Right cardiac atrium (tissue), 5 donors: Measurements from ENCODE around the gene FMO2. TPM values are rescaled to one million over a fixed set of nuclear protein-coding genes. Genes with fewer than 3 reads are reported as not detected.

Source experiments
- ATAC-seq, 2 donors: fragments of 200-7000 bp; cut with Tn5 transposase; one replicate each; pipeline versions ENCODE4 v1.8.0 to v1.9.1; 2020; ENCODE audit warnings: moderate library complexity in 2 of 2, mild to moderate bottlenecking in 1 of 2
- DNase-seq, 3 donors: peaks; one replicate each; pipeline ENCODE4 v3.0.0-alpha.2; 2020
- H3K27ac ChIP-seq: one replicate; pipeline ENCODE4 v1.5.1; 2013; ENCODE audit warnings: mild to moderate bottlenecking, low read length, control low read depth, moderate library complexity
- H3K27me3 ChIP-seq: one replicate; pipeline ENCODE4 v1.6.1; 2013; ENCODE audit not compliant: control insufficient read depth, insufficient read depth
- H3K4me1 ChIP-seq: one replicate; pipeline ENCODE4 v1.6.1; 2013; ENCODE audit warnings: low read length; ENCODE audit not compliant: control insufficient read depth, insufficient read depth
- H3K4me3 ChIP-seq: one replicate; pipeline ENCODE4 v1.5.1; 2013; ENCODE audit warnings: low read length, control low read depth
- H3K9me3 ChIP-seq: one replicate; pipeline ENCODE4 v1.6.1; 2013; ENCODE audit warnings: low read length; ENCODE audit not compliant: control insufficient read depth
- WGBS: extraction: QIAGEN DNeasy Blood & Tissue Kit; methylation state at CpG from one replicate; pipeline ENCODE4 v1.1.7; 2013; 5-methylcytosine and 5-hydroxymethylcytosine counted together
- intact Hi-C, 4 donors: fragments of 100-400 bp; cut with DNase I; formaldehyde crosslinking; loops; one replicate each; pipeline versions ENCODE4 v1.11.0 to v1.14.0; 2022 to 2023
- polyA plus RNA-seq: library from polyadenylated mRNA; stranded (reverse); fragments of 200-250 nt; gene quantifications from one replicate; pipeline ENCODE4 v1.2.3, GENCODE V29; 2013
- total RNA-seq, 4 donors: library from RNA; stranded (reverse); fragmentation: NEBNext Ultra II Directional; extraction: Animal tissue kit (Norgen Biotek cat#: 25700); gene quantifications; one replicate each; pipeline ENCODE4 v1.2.1, GENCODE V29; 2021
- donor health status: healthy with polysubstance abuse.
- donor health status: DM: no; HTN: yes; CAD: no.
- donor health status: DM: no; HTN: no; CAD: no.
- donor health status: DM: no; HTN: yes; CAD: no; lungs with severe emphysema.
- donor health status: DM: yes; HTN: yes; CAD: no.

FMO2 gene
- total and polyA plus RNA-seq, 5 donors: 26.2 to 87.7 (median 63.6) TPM

DNA sequence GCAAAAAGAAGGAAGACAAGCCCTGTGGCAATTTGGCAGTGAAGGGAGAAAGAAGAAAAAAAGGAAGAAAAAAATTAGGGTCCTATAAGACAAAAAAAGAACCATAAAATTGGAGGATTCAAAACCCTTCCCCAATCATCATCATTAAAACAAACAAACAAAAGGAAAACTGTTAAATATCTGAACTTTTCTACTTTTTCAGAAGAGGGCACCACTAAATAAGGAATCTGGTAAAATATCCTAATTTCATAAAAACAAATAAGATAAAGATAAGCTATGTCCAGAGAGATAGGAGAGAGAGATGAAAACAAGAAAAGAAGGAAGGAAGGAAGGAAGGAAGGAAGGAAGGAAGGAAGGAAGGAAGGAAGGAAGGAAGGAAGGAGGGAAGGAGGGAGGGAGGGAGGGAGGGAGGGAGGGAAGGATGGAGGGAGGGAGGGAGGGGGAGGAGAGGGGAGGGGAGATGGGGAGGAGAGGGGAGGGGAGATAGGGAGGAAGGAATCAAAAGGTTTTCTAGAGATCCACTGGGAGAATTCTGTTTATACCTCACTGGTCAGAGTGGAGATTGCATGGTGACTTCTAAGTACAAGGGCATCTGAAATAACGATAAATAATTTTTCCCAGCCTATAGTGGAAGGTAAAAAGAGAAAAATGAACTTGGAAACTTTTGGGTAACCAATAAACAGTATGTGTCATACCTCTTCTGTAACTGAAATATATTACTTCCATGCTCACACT lies 10.4 kb upstream of the FMO2 start:
- DNase-seq (no peak), ATAC-seq (no peak)
- WGBS: 90% methylated on average over 1 of the region's 1 CpG
- Histone ChIP-seq H3K4me1 (no peaks in the 10 kb centered on the region), H3K27ac (no peak overlapping the region), H3K9me3 (no peaks in the 10 kb centered on the region), H3K4me3 (no peak overlapping the region), H3K27me3 (no peaks in the 10 kb centered on the region)
- intact Hi-C loops: loop anchor here in 1 of 4 donors (10.0 kb wide), 1 partner anchor 50 kb away; no protein-coding TSS in a partner anchor

DNA sequence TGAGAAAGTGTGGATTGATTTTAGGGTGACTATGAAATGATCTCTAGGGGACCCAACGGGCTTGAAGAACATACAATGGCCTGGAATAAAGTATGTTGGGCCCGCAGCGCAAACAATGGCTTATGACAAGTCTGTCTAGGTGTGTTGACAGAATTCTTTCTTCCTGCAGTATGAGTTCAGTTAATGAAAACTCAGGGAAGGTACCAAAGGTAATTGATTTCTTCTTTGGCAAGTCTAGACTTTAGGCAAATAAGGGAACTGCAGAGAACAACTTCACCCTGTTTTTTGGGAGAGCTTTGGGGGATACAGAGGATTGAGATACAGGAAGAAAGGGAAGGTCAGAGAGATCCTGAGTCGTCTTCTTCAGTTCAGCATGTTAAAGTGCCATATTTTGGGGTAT lies 7.8 kb upstream of the FMO2 start:
- H3K27me3 ChIP-seq: no peaks in the 10 kb centered on the region
- H3K27ac ChIP-seq: no peak overlapping the region
- DNase-seq (no peak), ATAC-seq (no peak)
- WGBS: 97% methylated on average over 4 of the region's 4 CpGs
- H3K4me1 ChIP-seq: no peaks in the 10 kb centered on the region
- intact Hi-C loops: loop anchor here in 1 of 4 donors (10.0 kb wide), 1 partner anchor 48 kb away; no protein-coding TSS in a partner anchor
- no peaks in the 10 kb centered on the region for H3K9me3 ChIP-seq
- no peak overlapping the region for H3K4me3 ChIP-seq

DNA sequence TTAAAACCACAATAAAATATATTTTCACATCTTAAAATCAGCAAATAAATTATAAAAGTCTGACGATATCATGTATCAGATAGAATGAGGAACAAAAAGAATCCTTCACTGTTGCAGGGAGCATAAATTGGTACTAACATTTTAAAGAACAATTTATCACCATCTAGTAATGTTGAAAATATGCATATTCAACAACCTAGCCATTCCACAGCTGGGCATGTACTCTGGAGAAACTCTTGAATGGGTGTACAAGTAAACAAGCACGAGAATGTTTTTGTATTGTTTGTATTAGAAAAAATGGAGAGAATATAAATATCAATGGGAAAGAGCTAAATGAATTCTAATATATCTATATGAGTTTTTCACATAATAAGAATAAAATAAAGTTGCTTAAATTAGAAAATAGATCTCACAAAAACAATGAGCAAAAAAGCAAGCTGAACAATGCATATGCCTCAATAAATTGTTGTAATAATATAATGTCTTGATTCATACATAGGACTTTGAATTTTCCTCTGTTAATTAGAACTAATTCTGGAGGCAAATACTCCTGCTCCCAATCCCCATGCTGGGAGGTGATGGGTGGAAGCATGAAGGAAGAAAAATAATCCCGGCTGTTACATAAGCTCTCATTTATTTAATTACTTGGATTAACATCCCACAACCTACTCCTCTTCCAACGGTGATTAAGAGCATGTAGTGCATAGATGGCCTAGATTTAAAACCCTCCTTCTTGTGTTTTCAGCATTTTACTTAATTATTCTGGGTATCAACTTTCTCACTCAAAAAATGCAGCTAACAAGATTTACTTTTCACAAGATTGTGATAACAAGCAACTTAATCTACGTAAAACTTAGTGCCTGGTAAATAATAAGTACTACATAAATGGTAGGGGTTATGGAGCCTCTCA lies 5.5 kb upstream of the FMO2 start:
- intact Hi-C loops: loop anchor here in 1 of 4 donors (10.0 kb wide), 1 partner anchor 45 kb away; no protein-coding TSS in a partner anchor
- H3K4me3 ChIP-seq: no peak overlapping the region
- DNase-seq (no peak), ATAC-seq (no peak)
- no peaks in the 10 kb centered on the region for H3K27me3 ChIP-seq
- H3K4me1 ChIP-seq: no peaks in the 10 kb centered on the region
- no peaks in the 10 kb centered on the region for H3K9me3 ChIP-seq
- no peak overlapping the region for H3K27ac ChIP-seq
- WGBS: 81% methylated on average over 5 of the region's 5 CpGs

DNA sequence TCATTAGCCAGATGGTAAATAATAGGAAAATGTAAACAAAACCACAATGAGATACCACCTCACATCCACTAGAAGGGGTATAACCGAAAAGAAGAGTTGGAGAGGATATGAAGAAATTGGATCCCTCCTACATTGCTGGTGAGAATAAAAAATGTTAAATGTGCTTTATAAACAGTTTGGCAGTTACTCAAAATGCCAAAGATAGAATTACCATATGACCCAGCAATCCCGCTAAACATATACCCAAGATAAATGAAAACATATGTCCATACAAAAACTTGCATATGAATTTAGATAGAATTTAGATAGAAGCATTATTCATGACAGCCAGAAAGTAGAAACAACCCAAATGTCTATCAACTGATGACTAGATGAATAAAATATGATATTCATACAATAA lies 4.4 kb upstream of the FMO2 start:
- Histone ChIP-seq H3K27me3 (no peaks in the 10 kb centered on the region), H3K4me1 (no peaks in the 10 kb centered on the region), H3K4me3 (no peak overlapping the region), H3K9me3 (no peaks in the 10 kb centered on the region), H3K27ac (no peak overlapping the region)
- DNase-seq (no peak), ATAC-seq (no peak)
- WGBS: 90% methylated on average over 2 of the region's 2 CpGs
- intact Hi-C loops: no loop called here

DNA sequence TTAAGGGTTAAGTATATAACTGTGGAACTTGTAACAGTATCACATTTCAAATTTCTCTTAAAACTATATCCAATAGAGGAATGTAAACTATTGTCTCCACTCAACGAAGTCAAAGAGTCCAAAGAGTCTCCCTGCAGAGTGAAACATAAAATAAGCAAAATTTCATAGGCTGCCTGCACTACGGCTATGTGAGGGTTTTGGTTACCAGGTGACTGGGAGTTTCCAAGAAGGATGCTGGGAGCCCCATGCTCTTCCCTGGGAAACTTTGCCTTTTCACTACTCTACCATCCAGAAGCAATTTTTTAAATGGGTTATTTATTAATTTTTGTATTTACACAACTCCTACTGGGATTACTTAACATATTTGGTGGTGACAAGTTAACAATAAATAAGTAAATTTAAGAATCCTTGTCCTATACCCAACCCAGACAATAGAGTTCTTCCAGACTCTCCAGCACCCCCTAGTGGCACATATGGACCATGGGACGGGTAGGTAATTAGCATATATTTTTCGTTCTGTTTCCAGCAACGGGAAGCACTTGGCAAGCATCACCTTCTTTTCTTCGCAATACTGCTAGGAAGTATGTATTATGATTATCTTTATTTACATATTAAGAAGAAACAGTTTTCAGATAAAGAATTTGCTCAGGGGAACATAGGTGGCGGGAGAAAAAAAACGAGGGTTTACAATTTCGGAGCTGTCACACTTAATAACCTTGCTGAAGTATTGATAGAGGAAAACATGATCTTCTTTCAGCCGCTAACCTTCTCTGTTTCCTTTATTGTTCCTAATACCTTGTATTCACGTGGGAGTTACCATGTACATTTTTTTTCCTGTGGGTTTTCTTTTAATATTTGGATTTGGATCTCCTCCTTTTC lies 3.5 kb downstream of the FMO2 start:
- Histone ChIP-seq H3K27ac (peak overlapping the region; percentile 52), H3K4me3 (peak overlapping the region; percentile 96), H3K4me1 (peaks cover 4% of the 10 kb centered on the region), H3K27me3 (no peaks in the 10 kb centered on the region), H3K9me3 (no peaks in the 10 kb centered on the region)
- 36% methylated on average over 11 of the region's 11 CpGs for WGBS
- intact Hi-C loops: loop anchor here in 2 of 4 donors (2.0 to 5.0 kb wide), 2 partner anchors 78 to 106 kb away; no protein-coding TSS in a partner anchor
- DNase-seq (peak; percentile 48 to 76 (median 51)), ATAC-seq (peak; percentile 60 to 87)

DNA sequence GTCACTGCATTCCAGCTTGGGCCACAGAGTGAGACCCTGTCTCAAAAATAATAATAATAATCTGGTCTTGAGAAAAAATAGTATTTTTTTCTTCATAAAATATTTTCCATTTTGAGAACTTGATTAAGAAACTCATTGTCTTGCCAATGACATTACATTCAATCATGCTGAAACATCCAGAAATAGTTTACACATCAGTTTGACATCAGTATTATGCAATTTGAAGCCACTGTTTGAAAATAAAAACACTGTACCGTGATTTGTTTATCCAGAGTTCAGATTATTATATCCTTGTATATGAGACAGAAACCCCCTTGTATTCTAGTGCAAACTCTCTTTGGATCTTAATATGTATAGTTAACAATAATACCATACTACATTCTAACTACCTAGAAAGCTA lies 6.9 kb downstream of the FMO2 start:
- intact Hi-C loops: loop anchor here in 1 of 4 donors (10.0 kb wide), 1 partner anchor 107 kb away; no protein-coding TSS in a partner anchor
- Histone ChIP-seq H3K4me1 (peaks cover 6% of the 10 kb centered on the region), H3K27ac (no peak overlapping the region), H3K27me3 (no peaks in the 10 kb centered on the region), H3K4me3 (no peak overlapping the region), H3K9me3 (no peaks in the 10 kb centered on the region)
- DNase-seq (no peak), ATAC-seq (no peak)
- WGBS: 45% methylated on average over 1 of the region's 1 CpG

DNA sequence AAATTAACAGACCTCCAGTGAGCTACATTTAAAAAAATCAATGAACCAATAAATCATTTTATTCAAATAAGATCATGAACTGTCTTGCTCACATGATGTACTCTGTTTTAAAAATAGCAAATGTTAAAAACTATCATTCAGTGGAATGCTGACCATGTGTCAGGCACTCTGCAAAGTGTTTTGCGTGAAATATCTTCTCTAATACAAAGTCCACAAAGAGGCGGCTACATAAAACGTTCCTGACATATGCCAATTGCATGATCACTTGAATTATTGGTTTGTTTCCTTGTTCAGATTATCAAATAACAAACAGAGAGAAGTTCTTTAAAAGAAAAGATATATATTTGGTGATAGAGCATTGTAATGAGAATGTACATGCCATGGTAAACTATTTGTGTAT lies 10.7 kb downstream of the FMO2 start:
- no peaks in the 10 kb centered on the region for H3K9me3 ChIP-seq
- H3K27ac ChIP-seq: no peak overlapping the region
- intact Hi-C loops: loop anchor here in 1 of 4 donors (10.0 kb wide), 1 partner anchor 111 kb away; no protein-coding TSS in a partner anchor
- H3K4me3 ChIP-seq: no peak overlapping the region
- peaks cover 9% of the 10 kb centered on the region for H3K4me1 ChIP-seq
- ATAC-seq (no peak), DNase-seq (no peak)
- H3K27me3 ChIP-seq: no peaks in the 10 kb centered on the region
- 46% methylated on average over 3 of the region's 3 CpGs for WGBS

DNA sequence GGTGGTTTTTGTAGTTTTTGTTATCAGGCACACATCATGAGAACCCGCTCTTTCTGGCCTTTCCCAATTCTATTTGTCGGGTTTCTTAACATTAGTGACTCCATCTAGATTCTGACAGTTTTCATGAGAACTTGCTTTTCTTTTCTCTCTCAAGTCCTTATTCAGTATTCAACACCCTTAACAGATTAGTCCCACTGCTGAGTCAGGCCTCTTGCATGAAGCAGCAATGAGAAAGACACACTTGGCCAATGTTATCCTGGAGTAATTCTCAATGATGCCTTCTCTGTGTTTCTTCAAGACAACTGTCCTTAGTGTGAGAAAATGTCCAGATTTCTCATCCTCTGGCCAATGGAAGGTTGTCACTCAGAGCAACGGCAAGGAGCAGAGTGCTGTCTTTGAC lies 11.3 kb downstream of the FMO2 start:
- DNase-seq (no peak), ATAC-seq (no peak)
- H3K4me3 ChIP-seq: no peak overlapping the region
- WGBS: 87% methylated on average over 3 of the region's 3 CpGs
- no peaks in the 10 kb centered on the region for H3K9me3 ChIP-seq
- peaks cover 9% of the 10 kb centered on the region for H3K4me1 ChIP-seq
- H3K27me3 ChIP-seq: no peaks in the 10 kb centered on the region
- peak overlapping the region; percentile 36 for H3K27ac ChIP-seq
- intact Hi-C loops: loop anchor here in 1 of 4 donors (10.0 kb wide), 1 partner anchor 112 kb away; no protein-coding TSS in a partner anchor

DNA sequence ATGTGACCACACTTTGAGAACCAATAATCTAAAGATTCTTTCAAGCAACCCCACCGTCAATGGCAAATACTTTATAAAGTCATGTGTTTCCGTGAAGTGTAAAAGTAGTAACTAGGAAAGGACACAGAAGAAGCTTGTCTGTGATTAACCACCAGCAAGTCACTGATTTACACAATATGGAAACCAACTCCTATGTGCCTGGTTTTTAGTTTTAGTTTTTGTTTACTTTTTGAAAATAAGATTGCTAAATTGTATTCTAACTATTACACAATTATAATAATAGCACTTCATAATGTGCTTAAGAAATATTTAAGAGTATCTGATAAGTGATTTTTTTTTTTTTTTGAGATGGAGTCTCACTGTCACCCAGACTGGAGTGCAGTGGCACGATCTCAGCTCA lies 13.0 kb downstream of the FMO2 start:
- H3K4me3 ChIP-seq: no peak overlapping the region
- H3K9me3 ChIP-seq: no peaks in the 10 kb centered on the region
- WGBS: 87% methylated on average over 3 of the region's 3 CpGs
- ATAC-seq (no peak), DNase-seq (no peak)
- no peak overlapping the region for H3K27ac ChIP-seq
- H3K4me1 ChIP-seq: peaks cover 5% of the 10 kb centered on the region
- no peaks in the 10 kb centered on the region for H3K27me3 ChIP-seq
- intact Hi-C loops: loop anchor here in 1 of 4 donors (10.0 kb wide), 1 partner anchor 113 kb away; no protein-coding TSS in a partner anchor

DNA sequence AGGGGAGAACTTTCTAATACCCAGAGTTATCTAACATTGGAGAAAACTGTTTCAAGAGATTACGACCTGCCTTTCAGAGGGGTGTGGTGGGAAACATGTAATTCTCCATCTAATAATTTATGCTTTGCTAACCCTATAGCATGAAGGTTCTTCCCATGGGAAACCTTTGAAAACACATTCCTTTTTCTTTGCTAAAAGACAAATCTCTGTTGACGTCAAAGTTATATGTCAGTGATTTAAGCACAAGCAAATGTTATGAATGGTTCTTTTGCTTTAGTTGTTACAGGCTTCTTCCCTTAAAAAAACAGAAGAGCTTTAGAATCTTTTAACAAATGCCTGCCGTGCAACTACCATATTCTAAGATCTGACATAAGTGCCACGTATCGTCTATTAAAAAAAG lies 19.2 kb downstream of the FMO2 start:
- Histone ChIP-seq H3K4me3 (no peak overlapping the region), H3K4me1 (peaks cover 5% of the 10 kb centered on the region), H3K27me3 (no peaks in the 10 kb centered on the region), H3K9me3 (no peaks in the 10 kb centered on the region), H3K27ac (no peak overlapping the region)
- intact Hi-C loops: no loop called here
- WGBS: 89% methylated on average over 5 of the region's 5 CpGs
- ATAC-seq (no peak), DNase-seq (no peak)
